Uterus (tissue), 2 donors: ENCODE data around the gene GTF2I.

Experiments
- POLR2A ChIP-seq, 2 donors: fragments of 450-650 bp; IDR thresholded peaks; one replicate each; pipeline ENCODE4 v1.6.1; 2016; ENCODE audit warnings: antibody characterized with exemption in 2 of 2, mild to moderate bottlenecking in 1 of 2, moderate library complexity in 1 of 2
- TF ChIP-seq, protein P1 (sequence below), 4 experiments: fragments of 200-600 bp in 2 of 4; fragments of 450-650 bp in 2 of 4; sonication (generic) in 2 of 4; IDR thresholded peaks; one replicate each; pipeline ENCODE4 v1.5.1; 2016 to 2019; ENCODE audit warnings: antibody characterized with exemption in 4 of 4, mild to moderate bottlenecking in 2 of 4, moderate library complexity in 1 of 4

DNA sequence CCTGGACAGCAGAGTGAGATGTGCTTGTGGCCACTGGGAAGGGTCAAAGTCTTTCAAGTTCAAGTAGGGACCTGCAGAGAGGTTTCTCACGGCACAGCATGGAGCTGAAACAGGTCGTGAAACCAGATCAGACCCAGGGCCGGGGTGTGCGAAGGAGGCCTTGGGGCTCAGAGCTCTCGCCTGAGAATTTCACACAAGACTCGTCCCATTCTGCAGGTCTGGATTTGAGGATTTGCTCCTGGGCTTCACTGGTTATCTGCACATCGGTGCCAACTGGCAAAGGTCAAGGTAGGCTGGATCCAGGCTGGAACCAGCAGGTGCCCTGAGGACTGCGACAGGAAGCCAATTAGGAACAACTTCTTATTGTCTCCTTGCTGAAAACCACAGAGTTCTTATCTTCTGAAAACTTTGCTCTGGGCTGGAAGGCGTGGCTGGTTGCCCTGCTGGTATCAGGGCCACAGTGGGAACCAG, 24.0 kb upstream of the GTF2I start:
- no peak for TF ChIP-seq POLR2A (IDR thresholded peaks at IDR 0.05)
- TF ChIP-seq, protein P1, sequence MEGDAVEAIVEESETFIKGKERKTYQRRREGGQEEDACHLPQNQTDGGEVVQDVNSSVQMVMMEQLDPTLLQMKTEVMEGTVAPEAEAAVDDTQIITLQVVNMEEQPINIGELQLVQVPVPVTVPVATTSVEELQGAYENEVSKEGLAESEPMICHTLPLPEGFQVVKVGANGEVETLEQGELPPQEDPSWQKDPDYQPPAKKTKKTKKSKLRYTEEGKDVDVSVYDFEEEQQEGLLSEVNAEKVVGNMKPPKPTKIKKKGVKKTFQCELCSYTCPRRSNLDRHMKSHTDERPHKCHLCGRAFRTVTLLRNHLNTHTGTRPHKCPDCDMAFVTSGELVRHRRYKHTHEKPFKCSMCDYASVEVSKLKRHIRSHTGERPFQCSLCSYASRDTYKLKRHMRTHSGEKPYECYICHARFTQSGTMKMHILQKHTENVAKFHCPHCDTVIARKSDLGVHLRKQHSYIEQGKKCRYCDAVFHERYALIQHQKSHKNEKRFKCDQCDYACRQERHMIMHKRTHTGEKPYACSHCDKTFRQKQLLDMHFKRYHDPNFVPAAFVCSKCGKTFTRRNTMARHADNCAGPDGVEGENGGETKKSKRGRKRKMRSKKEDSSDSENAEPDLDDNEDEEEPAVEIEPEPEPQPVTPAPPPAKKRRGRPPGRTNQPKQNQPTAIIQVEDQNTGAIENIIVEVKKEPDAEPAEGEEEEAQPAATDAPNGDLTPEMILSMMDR (IDR thresholded peaks at IDR 0.05) = no peak
